Urothelium cell line (cell line): Measurements from ENCODE around the gene ZBTB38.

ENCODE experiments used
- DNase-seq: peaks from one replicate; pipeline ENCODE4 v3.0.0; 2011; ENCODE audit warnings: low spot score, mixed read lengths
- FAIRE-seq: peaks from 2 replicates; lab custom pipeline; 2011; peaks lifted over from hg19 to GRCh38; lab: Jason Lieb, UNC

The ZBTB38 gene

DNA sequence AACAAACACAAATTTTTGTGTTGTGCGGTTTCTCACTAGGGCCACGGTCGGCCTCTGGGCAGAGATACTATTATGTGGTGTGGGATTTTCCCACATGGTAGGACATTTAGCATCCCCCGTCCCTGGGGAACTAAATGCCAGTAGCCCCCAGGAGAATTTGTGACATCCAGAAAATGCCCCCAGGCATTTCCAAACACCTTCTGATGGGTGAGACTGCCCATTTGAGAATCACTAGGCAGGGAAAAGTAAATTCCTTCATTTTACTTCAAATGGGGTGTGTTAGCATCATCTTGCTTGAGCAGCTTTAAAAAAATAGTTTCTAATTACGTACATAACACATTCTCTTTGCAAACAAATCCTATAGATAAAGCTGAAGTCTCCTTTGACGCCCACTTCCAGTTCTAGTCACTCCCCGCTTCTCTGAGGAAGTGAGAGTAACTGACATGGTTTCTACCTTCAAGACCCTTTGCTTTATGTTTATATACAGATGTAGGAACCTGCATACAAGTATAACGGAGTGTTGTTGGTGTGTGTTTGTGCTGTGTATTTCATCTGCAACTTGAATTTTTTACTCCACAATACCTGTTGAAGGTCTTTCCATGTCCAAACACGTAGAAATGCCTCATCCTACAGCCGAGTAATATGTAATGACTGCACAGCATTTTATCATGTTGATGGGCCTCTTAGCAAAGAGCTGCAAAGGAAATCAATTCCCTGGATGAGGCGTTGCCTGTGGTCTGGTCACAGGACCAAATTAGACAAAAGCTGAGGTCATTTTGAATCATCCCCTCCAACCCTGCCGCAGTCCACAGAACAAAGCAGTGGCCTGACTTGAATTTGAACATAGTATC is 31.4 kb upstream of the ZBTB38 start:
- no peak for FAIRE-seq
- peak; percentile 54 for DNase-seq

DNA sequence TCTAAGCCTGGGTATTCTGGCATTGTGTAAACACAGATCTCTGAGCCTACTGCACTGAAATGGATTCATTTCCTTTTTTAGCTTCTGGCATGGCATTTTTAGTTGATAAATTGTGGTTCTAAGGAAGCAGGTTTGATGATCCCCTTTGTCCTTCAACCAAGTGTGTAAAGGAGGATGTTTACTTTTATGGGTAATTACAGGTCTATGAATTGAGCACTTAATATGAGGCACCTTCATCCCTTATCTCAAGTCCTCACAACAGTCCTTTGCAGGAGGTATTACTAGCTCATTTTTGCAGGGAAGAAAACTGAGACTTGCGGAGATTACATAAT is 30.8 kb upstream of the ZBTB38 start:
- no peak for FAIRE-seq
- no peak for DNase-seq

DNA sequence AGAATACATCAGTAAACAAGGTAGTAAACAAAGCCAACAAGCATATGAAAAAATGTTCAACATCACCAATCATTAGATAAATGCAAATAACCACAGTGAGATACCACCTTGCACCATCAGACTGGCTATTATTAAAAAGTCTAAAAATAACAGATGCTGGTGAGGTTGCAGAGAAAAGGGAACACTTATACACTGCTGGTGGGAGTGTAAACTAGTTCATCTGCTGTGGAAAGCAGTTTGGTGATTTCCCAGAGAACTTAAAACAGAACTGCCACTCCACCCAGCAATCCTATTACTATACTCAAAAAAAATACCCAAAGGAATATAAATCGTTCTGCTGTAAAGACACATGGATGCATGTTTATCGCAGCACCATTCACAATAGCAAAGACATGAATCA is 30.3 kb upstream of the ZBTB38 start:
- FAIRE-seq = no peak
- DNase-seq = no peak

DNA sequence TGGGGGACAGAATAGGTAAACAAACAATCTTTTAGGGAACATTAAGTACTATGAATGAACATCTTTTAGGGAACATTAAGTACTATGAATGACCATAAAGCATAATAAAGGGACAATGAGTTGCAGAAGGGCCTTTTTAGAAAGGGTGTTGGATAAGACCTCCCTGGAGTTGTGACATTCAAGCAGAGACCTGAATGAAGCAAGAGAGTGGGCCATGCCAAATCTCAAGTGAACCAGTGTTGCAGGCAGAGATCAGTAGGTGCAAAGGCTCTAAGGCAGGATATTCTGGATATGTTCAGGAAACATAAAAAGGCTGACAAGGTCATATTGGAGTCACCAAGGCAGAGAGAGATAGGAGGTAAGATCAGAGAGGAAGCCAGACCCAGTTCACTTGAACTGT is 29.4 kb upstream of the ZBTB38 start:
- FAIRE-seq (no peak), DNase-seq (no peak)

DNA sequence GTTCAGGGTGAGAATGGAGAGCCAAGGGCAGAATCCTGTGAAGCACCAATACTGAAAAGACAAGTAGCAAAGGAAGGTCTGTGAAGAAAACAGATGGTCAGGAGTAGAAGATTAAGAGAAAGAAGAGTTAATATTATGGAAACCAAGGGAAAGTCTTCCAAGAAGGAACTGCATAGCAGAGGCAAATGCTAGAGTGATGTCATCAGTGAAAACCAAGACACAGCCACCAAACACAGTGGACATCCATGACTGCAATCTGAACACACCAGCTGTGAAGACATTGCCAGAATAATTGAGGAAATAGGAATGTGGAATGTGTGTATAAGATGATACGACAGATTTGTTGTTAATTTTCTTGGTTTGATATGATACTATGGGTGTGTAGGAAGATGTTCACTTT is 26.8 kb upstream of the ZBTB38 start:
- FAIRE-seq = no peak
- no peak for DNase-seq

DNA sequence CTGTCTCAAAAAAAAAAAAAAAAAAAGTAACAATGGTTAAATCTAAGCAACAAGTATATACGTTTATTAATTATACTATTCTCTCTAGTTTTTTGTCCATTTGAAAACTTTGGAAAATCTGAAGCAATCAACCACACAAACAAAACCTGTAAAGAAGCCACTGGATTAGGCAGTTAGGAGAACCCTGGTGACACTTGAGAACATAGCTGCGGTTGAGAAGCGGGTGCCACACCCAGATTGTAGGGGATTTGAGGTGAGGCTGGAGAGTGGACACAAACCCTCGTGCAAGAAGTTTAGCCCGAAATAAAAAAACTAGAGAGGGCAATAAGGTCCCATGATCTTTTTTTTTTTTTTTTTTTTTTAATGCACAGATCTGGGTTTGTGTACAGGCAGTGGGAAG is 25.9 kb upstream of the ZBTB38 start:
- DNase-seq = no peak
- FAIRE-seq = no peak

DNA sequence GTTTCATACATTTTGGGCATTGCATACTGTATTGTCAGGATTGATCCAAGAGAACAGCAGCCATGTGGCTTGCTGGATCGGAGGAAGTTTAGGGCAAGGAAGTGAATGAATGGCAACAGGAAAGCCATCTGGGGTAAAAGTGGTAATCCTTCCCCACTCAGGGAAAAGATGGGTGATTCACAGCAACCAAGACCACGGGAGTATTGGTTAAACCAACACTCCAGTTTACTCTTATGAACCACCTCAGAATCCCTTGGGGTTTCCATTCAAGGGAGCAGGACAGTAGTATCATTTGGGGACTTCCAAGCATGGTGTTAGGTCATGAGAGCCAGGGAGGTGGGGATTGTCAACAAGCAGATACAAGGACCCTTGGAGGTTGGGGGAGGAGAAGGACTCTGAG is 25.2 kb upstream of the ZBTB38 start:
- FAIRE-seq (no peak), DNase-seq (no peak)

DNA sequence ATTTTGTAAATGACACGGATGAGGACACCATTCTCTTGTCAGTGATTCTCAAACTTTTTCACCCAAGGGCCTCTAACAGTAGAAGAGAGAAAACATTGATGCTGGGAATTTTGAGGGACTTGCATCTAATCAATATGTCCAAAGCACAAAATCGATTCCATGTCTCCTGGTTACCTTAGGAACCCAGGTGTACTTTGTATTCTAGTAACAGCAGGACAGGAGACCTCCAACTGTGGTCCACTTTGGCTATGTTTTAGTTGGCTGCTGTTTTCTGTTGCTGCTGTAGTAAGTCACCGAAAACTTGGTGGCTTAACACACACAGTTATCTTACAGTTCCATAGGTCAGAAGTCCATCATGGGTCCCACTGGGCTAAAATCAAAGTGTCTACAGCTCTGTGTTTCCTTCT is 24.4 kb upstream of the ZBTB38 start:
- FAIRE-seq = no peak

DNA sequence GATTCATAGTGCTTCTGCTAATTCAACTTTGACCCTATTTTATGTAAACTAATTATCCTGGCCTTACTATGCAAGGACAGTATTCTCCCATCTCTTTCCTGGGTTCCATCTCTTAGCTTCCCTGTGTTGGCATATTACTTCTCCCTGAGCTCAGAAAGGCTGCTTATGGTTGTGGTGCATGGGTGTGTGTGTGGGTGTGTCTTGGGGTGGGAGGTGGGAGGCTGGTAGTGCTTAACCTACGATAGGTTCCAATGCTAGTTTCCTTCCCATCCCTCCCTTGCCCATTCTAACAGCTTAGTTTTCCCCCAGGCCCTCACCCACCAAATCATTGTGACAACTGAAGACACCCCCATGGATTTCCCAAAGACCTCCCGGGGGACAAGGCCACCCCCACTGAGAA is 22.8 kb upstream of the ZBTB38 start:
- FAIRE-seq (no peak), DNase-seq (no peak)

More for the DNA sequence above, 24.4 kb upstream of the ZBTB38 start:
- no peak for DNase-seq

DNA sequence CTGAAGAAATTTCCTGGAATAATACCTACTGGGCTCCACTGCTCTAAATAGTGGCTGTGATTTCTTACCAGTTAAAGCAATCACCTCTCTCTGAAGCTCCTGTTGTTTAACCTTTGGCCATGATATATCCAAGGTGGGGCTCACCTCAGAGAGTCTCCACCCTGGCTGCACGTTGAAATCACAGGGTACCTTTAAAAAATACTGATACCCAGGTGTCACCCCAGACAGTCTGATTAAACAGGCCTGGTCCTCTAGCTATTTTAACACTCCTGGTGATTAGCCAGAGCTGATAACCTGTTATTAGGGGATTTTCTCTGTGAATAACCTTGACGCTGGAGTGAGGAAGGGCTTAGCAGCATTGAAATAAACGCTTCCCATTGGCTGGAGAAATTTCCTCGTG is 22.3 kb upstream of the ZBTB38 start:
- FAIRE-seq = no peak
- no peak for DNase-seq

DNA sequence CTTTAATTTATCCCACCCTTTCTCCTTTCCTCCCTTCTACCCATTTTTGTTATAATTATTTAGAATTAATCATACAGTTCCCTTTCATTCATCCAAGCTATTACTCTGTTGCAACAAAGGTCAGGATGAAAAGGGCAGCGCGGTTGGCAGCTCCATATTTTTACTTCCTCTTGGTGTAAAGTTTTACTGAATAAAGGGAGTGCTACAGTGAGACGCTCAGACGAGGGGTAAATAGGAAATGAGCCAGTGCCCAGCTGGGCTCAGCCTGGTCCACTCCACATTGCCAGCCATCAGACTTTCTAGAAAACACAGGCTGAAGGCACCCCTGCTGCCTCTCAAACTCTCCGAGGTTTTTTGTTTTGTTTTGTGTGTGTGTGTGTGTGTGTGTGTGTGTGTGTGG is 21.9 kb upstream of the ZBTB38 start:
- FAIRE-seq (no peak), DNase-seq (no peak)

DNA sequence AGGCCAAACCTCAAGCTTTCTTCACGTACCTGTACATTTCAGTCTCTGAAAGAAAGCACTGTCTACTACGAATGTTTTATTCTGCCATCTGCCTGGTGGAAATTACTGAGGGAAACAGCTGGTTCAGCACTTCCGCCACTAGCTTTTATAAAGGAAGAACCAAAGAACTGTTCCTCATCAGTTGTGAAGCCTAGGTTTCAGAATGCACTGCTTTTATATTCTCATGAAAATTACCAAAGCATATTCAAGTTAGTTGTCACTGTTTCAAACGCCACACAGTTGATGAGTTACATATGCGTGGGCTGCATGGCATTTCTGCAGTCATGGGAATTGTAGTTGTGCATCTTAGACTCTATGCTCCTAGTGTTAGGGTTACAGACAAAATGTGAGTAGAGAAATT is 21.5 kb upstream of the ZBTB38 start:
- no peak for DNase-seq
- no peak for FAIRE-seq

DNA sequence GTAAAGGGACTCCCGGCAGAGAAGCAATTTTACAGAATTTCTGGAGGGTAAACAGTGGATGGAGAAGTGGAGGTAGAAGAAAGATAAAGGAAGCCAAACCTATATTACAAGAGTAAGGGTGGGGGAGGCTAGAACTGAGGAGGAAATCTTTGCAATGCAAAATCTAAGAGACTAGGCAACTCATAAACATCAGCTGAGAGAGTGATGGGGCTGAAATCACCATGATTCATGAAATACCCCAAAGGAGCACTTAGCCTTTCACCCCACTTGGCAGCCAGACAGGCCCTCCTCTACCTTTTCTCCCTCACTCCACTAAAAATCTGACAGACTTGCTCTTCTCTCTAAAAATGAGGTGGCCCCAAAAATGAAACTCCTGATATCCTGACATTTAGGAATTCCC is 19.5 kb upstream of the ZBTB38 start:
- no peak for FAIRE-seq
- DNase-seq = no peak

DNA sequence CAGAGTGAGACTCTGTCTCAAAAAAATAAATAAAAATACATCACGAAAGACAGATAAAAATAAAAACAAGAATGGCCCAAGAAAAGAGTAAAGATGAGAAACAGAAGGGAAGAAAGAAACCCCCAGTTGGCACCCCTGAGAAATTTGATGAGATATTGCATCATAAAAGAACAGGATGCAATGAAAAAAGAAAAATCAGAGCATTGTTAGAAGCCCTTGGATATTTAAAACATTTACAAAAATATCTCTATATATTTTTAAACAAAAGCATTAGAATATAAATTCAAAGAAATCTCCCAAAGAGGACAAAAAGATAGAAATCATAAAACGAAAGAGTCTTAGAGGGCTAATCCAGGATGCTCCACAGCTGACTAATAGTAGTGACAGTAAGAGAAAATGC is 18.6 kb upstream of the ZBTB38 start:
- no peak for FAIRE-seq

DNA sequence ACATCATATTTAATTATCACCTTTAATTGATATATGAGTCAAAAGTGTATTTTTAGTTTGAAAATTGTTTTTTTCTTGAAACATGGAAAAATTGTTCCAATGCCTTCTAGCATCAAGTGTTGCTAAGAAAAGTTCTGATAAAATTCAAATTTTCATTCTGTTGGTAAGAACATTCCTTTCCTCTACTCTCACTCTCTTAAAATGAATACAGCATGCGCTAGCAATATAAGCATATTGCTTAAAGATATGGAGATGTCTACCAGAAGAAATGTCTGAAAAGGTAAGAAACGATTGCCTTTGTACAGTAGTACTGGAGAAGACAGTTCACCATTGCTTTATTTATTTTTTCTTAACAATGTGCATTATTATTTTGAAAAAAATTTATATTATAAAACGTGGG is 17.6 kb upstream of the ZBTB38 start:
- DNase-seq = no peak
- FAIRE-seq = no peak

More for the DNA sequence above, 18.6 kb upstream of the ZBTB38 start:
- no peak for DNase-seq

DNA sequence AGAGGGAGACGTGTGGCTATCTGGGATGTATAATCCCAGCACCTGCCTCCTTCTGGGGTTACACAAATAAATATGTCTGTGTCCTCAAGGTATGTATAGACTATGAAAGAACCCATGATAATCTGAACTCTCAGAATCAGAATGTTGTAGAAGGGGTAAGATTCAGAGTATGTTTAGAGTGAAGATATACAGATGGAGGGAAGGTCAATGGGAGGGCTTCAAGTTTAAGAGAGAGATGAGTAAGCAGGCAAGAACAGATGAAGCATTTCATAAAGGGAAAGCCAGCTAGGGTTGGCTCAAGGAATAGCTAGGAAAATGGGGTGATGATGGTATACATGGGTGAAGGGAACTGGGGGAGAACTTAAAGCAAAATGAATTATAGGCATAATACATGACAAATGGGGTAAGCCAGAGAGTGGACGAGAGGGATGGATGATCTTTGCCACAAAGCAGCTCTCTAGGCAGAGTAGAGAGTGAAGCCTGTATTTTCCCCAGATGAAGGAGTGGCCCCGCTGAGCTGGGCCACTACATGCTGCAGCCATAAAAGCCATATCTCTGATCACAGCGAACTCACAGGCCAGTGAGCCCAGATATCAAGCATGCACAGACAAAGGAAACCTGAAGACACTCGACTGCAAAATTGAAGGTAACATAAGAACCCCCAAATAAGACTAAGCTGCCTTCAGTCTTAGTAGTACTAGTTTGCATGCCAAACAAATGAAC is 15.9 kb upstream of the ZBTB38 start:
- FAIRE-seq (no peak), DNase-seq (no peak)

DNA sequence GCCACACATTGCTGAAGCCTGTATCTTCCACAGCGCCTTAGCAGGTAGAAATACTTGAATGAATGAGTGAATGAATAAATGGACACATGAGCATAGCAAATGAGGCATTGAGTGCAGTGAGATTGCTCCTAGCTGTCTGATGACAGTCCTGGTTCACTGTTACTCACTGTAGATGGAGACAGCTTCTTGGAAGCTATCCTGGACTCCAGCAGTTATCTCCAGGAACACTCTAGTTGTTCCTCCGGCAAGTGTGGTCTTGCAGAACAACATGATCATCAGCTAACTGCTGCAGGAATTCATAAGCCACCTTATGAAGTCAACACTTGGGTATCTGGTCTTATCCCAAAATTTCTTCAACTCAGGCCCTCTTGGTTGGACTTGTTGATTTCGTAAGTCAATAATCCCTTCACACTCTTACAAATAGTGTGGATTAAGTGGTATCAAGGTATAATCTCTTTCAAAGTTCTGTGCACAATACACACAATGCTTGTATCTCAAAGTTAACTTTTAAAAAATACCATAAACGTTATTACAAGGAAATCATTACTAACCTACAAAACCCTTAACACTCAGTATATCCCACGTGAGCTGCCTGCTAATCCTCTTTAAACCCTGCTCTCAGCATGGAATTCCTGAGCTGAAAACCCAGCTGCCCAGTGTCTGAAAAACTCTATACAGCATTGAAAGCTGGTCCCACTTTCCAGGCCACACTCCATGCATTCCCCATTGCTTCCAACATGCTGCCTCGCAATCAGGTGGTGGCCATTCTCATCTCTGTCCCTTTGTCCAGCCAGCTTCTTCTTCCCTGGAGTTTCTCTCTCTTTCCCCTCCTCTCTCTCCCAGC is 14.4 kb upstream of the ZBTB38 start:
- FAIRE-seq = no peak
- DNase-seq = no peak

DNA sequence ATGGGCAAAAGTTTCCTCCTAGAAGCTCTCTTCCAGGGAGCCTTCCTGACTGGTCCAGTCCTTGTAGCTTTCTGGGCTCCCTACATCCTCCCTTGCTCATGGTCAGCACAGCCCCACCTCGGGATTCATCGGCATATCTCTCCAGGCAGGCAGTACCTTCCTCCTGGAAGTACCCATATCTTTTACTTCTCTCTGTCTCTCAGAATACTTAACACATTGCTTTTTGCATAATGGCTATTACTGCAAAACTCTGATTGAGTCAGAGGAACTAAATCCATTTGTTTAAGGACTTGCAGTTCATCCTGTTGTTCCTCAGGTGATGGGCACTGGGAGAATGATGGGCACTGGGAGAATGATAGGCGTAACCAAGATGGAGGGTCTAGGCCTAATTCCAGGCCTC is 13.8 kb upstream of the ZBTB38 start:
- FAIRE-seq (no peak), DNase-seq (no peak)

DNA sequence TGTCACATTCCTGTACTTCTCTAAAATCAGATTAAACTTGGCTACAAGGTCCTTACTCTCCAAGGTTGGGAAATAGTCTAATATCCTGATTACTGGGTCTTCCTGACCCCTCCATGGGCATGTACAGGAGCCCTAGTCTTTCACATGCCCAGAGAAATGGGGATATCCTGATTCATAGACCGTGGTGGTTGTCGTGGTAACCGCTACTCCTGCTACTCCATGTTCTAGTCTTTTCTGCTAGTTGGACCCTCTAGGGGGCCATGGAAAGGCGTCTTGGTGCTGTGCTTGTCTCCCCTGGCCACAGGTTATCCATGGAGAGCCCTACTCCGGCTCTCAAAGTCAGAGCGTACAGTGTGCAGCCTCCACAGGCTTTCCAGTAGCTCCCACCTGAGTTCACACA is 13.1 kb upstream of the ZBTB38 start:
- no peak for DNase-seq
- FAIRE-seq = no peak

DNA sequence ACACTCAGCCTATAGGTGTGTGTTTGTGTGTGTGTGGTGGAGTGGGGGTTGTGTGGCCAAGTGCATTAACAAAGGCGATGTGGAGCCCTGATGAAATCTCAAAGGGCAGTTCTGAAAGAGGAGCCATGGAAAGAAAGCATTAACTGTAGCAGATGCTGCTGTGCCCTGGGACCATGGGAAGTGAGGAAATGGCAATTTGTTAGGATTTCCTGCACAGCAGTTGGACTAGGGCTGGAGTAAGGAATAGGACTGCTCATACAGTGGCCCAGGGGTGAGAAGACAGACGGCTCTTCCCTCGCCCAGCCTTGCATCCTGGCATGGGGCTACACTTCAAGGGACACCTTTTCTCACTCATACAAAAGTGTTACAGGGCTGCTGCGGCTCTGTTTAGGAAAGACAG is 12.3 kb upstream of the ZBTB38 start:
- DNase-seq (no peak), FAIRE-seq (no peak)

DNA sequence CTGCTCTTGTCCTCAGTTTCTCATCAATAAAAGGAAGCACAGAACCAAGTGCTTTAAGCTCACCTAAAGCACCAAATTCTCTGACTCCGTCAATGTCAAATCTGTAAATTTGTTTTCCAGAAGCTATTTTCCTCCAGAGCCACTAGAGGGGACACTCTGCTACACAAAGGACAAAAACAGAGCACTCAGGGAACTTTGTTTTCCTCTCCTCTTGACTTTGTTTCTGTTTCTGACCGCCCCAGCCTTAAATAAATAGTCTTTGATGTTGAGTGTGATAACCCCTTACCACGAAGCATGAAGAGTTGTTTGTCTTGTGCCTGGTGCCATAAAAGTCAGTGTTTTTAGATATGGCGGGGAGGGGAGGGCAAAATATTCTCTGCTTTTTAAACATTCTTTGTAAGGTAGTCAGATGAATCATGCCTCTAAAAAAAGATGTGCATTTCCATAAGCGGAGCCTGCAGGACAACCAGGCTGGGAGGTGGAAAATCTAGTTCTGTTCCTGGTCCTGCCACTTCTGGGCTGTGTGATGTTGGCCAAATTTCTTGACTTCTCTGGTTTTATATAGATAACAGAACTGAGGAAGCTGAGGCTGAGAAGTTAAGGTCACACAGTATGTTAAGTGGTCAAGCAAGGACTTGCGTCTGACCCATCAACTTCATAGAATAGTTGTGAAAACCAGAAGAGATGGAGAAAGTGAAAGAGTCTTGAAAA is 7.3 kb upstream of the ZBTB38 start:
- FAIRE-seq (no peak), DNase-seq (peak; percentile 58)
